ENCODE results near the gene SSTR3. TPM values are rescaled to one million over a fixed set of nuclear protein-coding genes. Genes with fewer than 3 reads are reported as not detected.

The SSTR3 gene
- total and polyA plus RNA-seq, 2 of the 13 experiments (the other 11 are each of a cell fraction or from before 2014, with no cell fraction given), result 0.08 to 0.64 TPM

DNA sequence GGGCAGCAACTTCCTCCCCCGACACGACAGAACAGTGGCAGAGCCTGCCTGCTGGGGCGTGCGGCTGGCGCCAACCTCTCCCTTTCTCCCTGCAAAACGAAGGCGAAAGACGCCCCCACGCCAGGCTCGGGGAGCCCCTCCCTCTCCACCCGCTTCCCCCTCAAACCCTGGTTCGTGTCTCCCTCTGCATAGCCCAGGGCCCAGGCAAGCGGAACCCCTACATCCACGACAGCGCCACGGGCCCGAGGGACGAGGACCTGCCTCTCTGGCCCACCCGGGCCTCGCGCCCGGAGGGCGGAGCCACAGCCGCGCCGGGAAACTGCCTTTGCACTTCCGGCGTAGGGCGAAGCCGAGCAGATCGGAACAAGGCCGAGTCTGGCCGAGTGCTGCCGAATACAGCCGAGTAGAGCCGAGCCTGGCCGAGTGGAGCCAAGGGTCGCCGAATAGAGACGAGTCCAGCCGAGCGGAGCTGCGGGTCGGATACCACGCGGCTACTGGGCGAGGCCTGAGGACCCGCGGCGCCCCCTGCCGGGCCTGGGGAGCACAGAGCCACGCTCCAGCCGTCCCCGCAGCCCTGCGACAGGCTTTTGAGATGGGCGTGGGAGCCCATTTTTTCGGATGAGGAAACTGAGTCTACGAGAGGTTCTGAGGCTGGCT lies 13.0 kb downstream of the SSTR3 start (continued):
- TF ChIP-seq, protein P1, sequence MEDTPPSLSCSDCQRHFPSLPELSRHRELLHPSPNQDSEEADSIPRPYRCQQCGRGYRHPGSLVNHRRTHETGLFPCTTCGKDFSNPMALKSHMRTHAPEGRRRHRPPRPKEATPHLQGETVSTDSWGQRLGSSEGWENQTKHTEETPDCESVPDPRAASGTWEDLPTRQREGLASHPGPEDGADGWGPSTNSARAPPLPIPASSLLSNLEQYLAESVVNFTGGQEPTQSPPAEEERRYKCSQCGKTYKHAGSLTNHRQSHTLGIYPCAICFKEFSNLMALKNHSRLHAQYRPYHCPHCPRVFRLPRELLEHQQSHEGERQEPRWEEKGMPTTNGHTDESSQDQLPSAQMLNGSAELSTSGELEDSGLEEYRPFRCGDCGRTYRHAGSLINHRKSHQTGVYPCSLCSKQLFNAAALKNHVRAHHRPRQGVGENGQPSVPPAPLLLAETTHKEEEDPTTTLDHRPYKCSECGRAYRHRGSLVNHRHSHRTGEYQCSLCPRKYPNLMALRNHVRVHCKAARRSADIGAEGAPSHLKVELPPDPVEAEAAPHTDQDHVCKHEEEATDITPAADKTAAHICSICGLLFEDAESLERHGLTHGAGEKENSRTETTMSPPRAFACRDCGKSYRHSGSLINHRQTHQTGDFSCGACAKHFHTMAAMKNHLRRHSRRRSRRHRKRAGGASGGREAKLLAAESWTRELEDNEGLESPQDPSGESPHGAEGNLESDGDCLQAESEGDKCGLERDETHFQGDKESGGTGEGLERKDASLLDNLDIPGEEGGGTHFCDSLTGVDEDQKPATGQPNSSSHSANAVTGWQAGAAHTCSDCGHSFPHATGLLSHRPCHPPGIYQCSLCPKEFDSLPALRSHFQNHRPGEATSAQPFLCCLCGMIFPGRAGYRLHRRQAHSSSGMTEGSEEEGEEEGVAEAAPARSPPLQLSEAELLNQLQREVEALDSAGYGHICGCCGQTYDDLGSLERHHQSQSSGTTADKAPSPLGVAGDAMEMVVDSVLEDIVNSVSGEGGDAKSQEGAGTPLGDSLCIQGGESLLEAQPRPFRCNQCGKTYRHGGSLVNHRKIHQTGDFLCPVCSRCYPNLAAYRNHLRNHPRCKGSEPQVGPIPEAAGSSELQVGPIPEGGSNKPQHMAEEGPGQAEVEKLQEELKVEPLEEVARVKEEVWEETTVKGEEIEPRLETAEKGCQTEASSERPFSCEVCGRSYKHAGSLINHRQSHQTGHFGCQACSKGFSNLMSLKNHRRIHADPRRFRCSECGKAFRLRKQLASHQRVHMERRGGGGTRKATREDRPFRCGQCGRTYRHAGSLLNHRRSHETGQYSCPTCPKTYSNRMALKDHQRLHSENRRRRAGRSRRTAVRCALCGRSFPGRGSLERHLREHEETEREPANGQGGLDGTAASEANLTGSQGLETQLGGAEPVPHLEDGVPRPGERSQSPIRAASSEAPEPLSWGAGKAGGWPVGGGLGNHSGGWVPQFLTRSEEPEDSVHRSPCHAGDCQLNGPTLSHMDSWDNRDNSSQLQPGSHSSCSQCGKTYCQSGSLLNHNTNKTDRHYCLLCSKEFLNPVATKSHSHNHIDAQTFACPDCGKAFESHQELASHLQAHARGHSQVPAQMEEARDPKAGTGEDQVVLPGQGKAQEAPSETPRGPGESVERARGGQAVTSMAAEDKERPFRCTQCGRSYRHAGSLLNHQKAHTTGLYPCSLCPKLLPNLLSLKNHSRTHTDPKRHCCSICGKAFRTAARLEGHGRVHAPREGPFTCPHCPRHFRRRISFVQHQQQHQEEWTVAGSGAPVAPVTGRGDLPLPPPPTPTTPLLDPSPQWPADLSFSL (CRISPR knock-in tag; IDR thresholded peaks at IDR 0.05), result no peak
- TF ChIP-seq ZNF790 (CRISPR knock-in tag; IDR thresholded peaks at IDR 0.05; ENCODE audit: borderline replicate concordance) (no peak), CENPT (CRISPR knock-in tag; IDR thresholded peaks at IDR 0.05; ENCODE audit: low read depth) (no peak), ZFYVE20 (CRISPR knock-in tag; IDR thresholded peaks at IDR 0.05; ENCODE audit: borderline replicate concordance, low read depth) (no peak)
- TF ChIP-seq, protein P2, sequence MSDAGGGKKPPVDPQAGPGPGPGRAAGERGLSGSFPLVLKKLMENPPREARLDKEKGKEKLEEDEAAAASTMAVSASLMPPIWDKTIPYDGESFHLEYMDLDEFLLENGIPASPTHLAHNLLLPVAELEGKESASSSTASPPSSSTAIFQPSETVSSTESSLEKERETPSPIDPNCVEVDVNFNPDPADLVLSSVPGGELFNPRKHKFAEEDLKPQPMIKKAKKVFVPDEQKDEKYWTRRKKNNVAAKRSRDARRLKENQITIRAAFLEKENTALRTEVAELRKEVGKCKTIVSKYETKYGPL (CRISPR knock-in tag; IDR thresholded peaks at IDR 0.05), result 0 out of 2 replicates have a peak, but pooled peaks have one; percentile 25
- TF ChIP-seq, protein P3, sequence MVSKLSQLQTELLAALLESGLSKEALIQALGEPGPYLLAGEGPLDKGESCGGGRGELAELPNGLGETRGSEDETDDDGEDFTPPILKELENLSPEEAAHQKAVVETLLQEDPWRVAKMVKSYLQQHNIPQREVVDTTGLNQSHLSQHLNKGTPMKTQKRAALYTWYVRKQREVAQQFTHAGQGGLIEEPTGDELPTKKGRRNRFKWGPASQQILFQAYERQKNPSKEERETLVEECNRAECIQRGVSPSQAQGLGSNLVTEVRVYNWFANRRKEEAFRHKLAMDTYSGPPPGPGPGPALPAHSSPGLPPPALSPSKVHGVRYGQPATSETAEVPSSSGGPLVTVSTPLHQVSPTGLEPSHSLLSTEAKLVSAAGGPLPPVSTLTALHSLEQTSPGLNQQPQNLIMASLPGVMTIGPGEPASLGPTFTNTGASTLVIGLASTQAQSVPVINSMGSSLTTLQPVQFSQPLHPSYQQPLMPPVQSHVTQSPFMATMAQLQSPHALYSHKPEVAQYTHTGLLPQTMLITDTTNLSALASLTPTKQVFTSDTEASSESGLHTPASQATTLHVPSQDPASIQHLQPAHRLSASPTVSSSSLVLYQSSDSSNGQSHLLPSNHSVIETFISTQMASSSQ (IDR thresholded peaks at IDR 0.05; ENCODE audit: low read depth), result no peak
- TF ChIP-seq, protein P3 (CRISPR knock-in tag; IDR thresholded peaks at IDR 0.05; ENCODE audit: borderline replicate concordance), result peak; percentile 37; the same call in 1 of the 2 replicates
- TF ChIP-seq, protein P4, sequence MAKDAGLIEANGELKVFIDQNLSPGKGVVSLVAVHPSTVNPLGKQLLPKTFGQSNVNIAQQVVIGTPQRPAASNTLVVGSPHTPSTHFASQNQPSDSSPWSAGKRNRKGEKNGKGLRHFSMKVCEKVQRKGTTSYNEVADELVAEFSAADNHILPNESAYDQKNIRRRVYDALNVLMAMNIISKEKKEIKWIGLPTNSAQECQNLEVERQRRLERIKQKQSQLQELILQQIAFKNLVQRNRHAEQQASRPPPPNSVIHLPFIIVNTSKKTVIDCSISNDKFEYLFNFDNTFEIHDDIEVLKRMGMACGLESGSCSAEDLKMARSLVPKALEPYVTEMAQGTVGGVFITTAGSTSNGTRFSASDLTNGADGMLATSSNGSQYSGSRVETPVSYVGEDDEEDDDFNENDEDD (CRISPR knock-in tag; IDR thresholded peaks at IDR 0.05; ENCODE audit: borderline replicate concordance), result peak; percentile 91
